ENCODE data around the gene ARHGAP25.

DNA sequence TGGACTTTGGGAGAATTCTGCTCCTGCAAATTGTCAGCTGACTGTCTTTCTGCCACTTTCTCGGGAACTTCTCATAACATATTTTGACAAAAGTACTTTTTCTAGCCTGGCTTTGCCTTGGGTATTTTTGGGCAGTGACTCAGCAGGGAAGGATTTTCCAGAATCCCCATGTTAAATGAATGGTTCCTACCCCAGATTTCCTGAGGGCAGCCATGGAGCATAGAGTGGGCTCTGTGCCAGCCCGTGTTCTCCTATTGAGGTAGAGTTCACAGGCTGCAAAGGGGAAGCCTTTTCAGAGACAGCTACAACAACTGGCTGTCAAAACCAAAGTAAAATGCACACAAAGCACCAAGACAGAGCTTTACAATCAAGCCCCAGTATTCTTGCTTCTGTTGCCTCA lies 76.8 kb downstream of the ARHGAP25 start:
- TF ChIP-seq, protein P1, sequence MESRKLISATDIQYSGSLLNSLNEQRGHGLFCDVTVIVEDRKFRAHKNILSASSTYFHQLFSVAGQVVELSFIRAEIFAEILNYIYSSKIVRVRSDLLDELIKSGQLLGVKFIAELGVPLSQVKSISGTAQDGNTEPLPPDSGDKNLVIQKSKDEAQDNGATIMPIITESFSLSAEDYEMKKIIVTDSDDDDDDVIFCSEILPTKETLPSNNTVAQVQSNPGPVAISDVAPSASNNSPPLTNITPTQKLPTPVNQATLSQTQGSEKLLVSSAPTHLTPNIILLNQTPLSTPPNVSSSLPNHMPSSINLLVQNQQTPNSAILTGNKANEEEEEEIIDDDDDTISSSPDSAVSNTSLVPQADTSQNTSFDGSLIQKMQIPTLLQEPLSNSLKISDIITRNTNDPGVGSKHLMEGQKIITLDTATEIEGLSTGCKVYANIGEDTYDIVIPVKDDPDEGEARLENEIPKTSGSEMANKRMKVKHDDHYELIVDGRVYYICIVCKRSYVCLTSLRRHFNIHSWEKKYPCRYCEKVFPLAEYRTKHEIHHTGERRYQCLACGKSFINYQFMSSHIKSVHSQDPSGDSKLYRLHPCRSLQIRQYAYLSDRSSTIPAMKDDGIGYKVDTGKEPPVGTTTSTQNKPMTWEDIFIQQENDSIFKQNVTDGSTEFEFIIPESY (IDR thresholded peaks at IDR 0.05), result no peak
- TF ChIP-seq, protein P2, sequence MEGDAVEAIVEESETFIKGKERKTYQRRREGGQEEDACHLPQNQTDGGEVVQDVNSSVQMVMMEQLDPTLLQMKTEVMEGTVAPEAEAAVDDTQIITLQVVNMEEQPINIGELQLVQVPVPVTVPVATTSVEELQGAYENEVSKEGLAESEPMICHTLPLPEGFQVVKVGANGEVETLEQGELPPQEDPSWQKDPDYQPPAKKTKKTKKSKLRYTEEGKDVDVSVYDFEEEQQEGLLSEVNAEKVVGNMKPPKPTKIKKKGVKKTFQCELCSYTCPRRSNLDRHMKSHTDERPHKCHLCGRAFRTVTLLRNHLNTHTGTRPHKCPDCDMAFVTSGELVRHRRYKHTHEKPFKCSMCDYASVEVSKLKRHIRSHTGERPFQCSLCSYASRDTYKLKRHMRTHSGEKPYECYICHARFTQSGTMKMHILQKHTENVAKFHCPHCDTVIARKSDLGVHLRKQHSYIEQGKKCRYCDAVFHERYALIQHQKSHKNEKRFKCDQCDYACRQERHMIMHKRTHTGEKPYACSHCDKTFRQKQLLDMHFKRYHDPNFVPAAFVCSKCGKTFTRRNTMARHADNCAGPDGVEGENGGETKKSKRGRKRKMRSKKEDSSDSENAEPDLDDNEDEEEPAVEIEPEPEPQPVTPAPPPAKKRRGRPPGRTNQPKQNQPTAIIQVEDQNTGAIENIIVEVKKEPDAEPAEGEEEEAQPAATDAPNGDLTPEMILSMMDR (IDR thresholded peaks at IDR 0.05 in 2 of 3, conservative IDR thresholded peaks at IDR 0.05 in 1 of 3; ENCODE audit: control insufficient read depth in 2 of 3, extremely low read depth in 1 of 3, insufficient read depth in 1 of 3, low read depth in 3 of 3, low read length in 3 of 3), result no peak
- TF ChIP-seq SMARCA5 (IDR thresholded peaks at IDR 0.05) (no peak), SMAD1 (IDR thresholded peaks at IDR 0.05; ENCODE audit: low read depth, partially characterized antibody) (no peak)

Data from GM12878 (cell line).